Measurements from ENCODE around the gene ARL17A. TPM values are rescaled to one million over a fixed set of nuclear protein-coding genes. Genes with fewer than 3 reads are reported as not detected.
"Not testable (repeated sequence)": the region's sequence is repeated elsewhere in the genome, so short reads cannot be mapped to it uniquely, and the experiment has no call there.

The ARL17A gene
- polyA plus RNA-seq, 1 donor from 2014 or later: 14.3 TPM

DNA sequence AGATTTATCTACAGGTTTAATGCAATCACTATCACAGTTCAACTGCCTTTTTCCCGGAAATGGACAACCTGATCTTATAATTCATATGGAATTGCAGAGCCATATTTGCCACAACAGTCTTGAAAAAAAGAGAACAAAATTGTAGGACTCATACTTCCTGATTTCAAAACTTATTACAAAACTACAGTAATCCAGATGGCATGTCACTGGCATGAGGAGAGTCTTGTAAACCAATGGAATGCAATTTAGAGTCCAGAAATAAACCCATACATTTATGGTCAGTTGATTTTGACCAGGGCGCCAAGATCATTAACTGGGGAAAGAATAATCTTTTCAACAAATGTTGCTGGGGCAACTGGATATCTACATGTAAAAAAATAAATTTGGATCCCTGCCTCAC, 31.8 kb upstream of the ARL17A start:
- H3K9me3 ChIP-seq (ENCODE audit: low read length); H3F3A ChIP-seq (ENCODE audit: insufficient read depth, low read length, poor library complexity, severe bottlenecking); H3K79me2 ChIP-seq (replicated peaks; ENCODE audit: insufficient read depth, low read length); H4K20me1 ChIP-seq (ENCODE audit: insufficient read depth); H3K9ac ChIP-seq (ENCODE audit: low read length); H3K9me2 ChIP-seq (ENCODE audit: insufficient read depth, low read length); H3K4me3 ChIP-seq (ENCODE audit: low read length); H3K27ac ChIP-seq (ENCODE audit: low read length); H3K27me3 ChIP-seq (ENCODE audit: insufficient read depth, low read depth, low read length); H3K36me3 ChIP-seq (ENCODE audit: insufficient read depth, low read length); H3K4me2 ChIP-seq (ENCODE audit: low read length); H2AFZ ChIP-seq (ENCODE audit: low read depth, low read length): not testable (repeated sequence)

GRCh38 chr17:46603125-46603524, 23.6 kb upstream of the ARL17A start:
- H3K9me2 ChIP-seq (ENCODE audit: insufficient read depth, low read length); H3K9me3 ChIP-seq (ENCODE audit: low read length); H3F3A ChIP-seq (ENCODE audit: insufficient read depth, low read length, poor library complexity, severe bottlenecking); H3K4me2 ChIP-seq (ENCODE audit: low read length); H2AFZ ChIP-seq (ENCODE audit: low read depth, low read length); H3K79me2 ChIP-seq (replicated peaks; ENCODE audit: insufficient read depth, low read length); H3K27ac ChIP-seq (ENCODE audit: low read length); H3K9ac ChIP-seq (ENCODE audit: low read length); H4K20me1 ChIP-seq (ENCODE audit: insufficient read depth); H3K36me3 ChIP-seq (ENCODE audit: insufficient read depth, low read length); H3K4me3 ChIP-seq (ENCODE audit: low read length); H3K27me3 ChIP-seq (ENCODE audit: insufficient read depth, low read depth, low read length): not testable (repeated sequence)

DNA sequence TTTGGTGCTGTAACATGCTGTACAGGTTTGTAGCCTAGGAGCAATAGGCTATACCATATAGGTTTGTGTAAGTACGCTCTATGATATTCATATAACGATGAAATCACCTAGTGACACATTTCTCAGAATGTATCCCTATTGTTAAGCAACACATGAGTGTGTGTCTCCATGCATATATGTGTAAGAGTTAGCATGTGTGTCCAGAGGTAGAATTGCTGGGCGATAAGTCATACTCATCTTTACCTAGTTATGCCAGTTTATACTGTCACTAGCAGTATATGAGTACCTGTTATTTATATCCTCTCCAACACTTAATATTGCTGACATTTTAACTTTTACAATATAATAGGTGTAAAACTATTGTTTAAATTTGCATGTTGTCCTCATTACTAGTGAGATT, 21.3 kb upstream of the ARL17A start:
- H3K27me3 ChIP-seq (ENCODE audit: insufficient read depth, low read depth, low read length); H3K4me3 ChIP-seq (ENCODE audit: low read length); H2AFZ ChIP-seq (ENCODE audit: low read depth, low read length); H3K9ac ChIP-seq (ENCODE audit: low read length); H3K36me3 ChIP-seq (ENCODE audit: insufficient read depth, low read length); H3K9me3 ChIP-seq (ENCODE audit: low read length); H3K9me2 ChIP-seq (ENCODE audit: insufficient read depth, low read length); H3K4me2 ChIP-seq (ENCODE audit: low read length); H3K79me2 ChIP-seq (replicated peaks; ENCODE audit: insufficient read depth, low read length); H4K20me1 ChIP-seq (ENCODE audit: insufficient read depth); H3F3A ChIP-seq (ENCODE audit: insufficient read depth, low read length, poor library complexity, severe bottlenecking); H3K27ac ChIP-seq (ENCODE audit: low read length): not testable (repeated sequence)

- H3K9me3 ChIP-seq (ENCODE audit: low read length); H3K27ac ChIP-seq (ENCODE audit: low read length): not testable (repeated sequence)
Measured at GRCh38 chr17:46598344-46598931, 18.9 kb upstream of the ARL17A start.

DNA sequence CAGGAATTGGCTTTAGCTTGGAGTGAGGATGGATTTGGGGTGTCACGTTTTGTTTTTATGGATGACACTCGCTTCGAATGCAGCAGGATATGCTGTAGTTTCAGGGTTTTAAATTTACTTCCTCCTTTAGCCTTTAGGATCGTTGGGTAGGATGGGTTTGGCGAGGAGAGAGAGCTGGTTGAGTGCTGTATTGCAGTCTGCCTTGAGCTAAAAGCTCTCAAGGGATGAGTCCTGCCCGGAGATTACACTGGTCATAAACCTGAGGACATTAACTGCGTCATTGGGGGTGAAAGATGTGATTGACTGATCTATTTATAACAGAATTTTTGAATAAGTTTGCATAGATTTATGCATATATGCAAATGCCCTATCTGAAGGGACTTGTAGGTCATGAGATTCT, 11.8 kb upstream of the ARL17A start:
- not testable (repeated sequence) for H4K20me1 ChIP-seq (ENCODE audit: insufficient read depth); H3K27me3 ChIP-seq (ENCODE audit: insufficient read depth, low read depth, low read length); H3K79me2 ChIP-seq (replicated peaks; ENCODE audit: insufficient read depth, low read length); H3K36me3 ChIP-seq (ENCODE audit: insufficient read depth, low read length); H3K9me2 ChIP-seq (ENCODE audit: insufficient read depth, low read length); H2AFZ ChIP-seq (ENCODE audit: low read depth, low read length); H3K4me3 ChIP-seq (ENCODE audit: low read length); H3K9me3 ChIP-seq (ENCODE audit: low read length); H3K9ac ChIP-seq (ENCODE audit: low read length); H3K27ac ChIP-seq (ENCODE audit: low read length); H3F3A ChIP-seq (ENCODE audit: insufficient read depth, low read length, poor library complexity, severe bottlenecking); H3K4me2 ChIP-seq (ENCODE audit: low read length)

More at GRCh38 chr17:46598344-46598931, 18.9 kb upstream of the ARL17A start:
- H4K20me1 ChIP-seq (ENCODE audit: insufficient read depth); H3K9me2 ChIP-seq (ENCODE audit: insufficient read depth, low read length); H3F3A ChIP-seq (ENCODE audit: insufficient read depth, low read length, poor library complexity, severe bottlenecking); H3K36me3 ChIP-seq (ENCODE audit: insufficient read depth, low read length); H3K4me2 ChIP-seq (ENCODE audit: low read length); H3K9ac ChIP-seq (ENCODE audit: low read length); H3K27me3 ChIP-seq (ENCODE audit: insufficient read depth, low read depth, low read length); H2AFZ ChIP-seq (ENCODE audit: low read depth, low read length); H3K79me2 ChIP-seq (replicated peaks; ENCODE audit: insufficient read depth, low read length); H3K4me3 ChIP-seq (ENCODE audit: low read length): not testable (repeated sequence)

GRCh38 chr17:46590157-46591146, 11.0 kb upstream of the ARL17A start, which contains the start of gene NSF:
TSS of gene NSF (plus strand) at chr17:46590669. CDS start at chr17:46590776, 107 bp downstream.
- H3K4me3 ChIP-seq (ENCODE audit: low read length); H3K27me3 ChIP-seq (ENCODE audit: insufficient read depth, low read depth, low read length); H3K9me3 ChIP-seq (ENCODE audit: low read length); H3F3A ChIP-seq (ENCODE audit: insufficient read depth, low read length, poor library complexity, severe bottlenecking); H3K27ac ChIP-seq (ENCODE audit: low read length); H3K4me2 ChIP-seq (ENCODE audit: low read length); H4K20me1 ChIP-seq (ENCODE audit: insufficient read depth); H2AFZ ChIP-seq (ENCODE audit: low read depth, low read length); H3K36me3 ChIP-seq (ENCODE audit: insufficient read depth, low read length); H3K79me2 ChIP-seq (replicated peaks; ENCODE audit: insufficient read depth, low read length); H3K9me2 ChIP-seq (ENCODE audit: insufficient read depth, low read length); H3K9ac ChIP-seq (ENCODE audit: low read length): not testable (repeated sequence)

GRCh38 chr17:46585444-46585843, 6.0 kb upstream of the ARL17A start:
- H3K4me2 ChIP-seq (ENCODE audit: low read length); H3F3A ChIP-seq (ENCODE audit: insufficient read depth, low read length, poor library complexity, severe bottlenecking); H3K79me2 ChIP-seq (replicated peaks; ENCODE audit: insufficient read depth, low read length); H2AFZ ChIP-seq (ENCODE audit: low read depth, low read length); H3K9me2 ChIP-seq (ENCODE audit: insufficient read depth, low read length); H4K20me1 ChIP-seq (ENCODE audit: insufficient read depth); H3K9ac ChIP-seq (ENCODE audit: low read length); H3K9me3 ChIP-seq (ENCODE audit: low read length); H3K27me3 ChIP-seq (ENCODE audit: insufficient read depth, low read depth, low read length); H3K36me3 ChIP-seq (ENCODE audit: insufficient read depth, low read length); H3K4me3 ChIP-seq (ENCODE audit: low read length); H3K27ac ChIP-seq (ENCODE audit: low read length): not testable (repeated sequence)

GRCh38 chr17:46580082-46580481, 591 bp upstream of the ARL17A start:
- not testable (repeated sequence) for H3K9ac ChIP-seq (ENCODE audit: low read length); H3K4me2 ChIP-seq (ENCODE audit: low read length); H3K36me3 ChIP-seq (ENCODE audit: insufficient read depth, low read length); H2AFZ ChIP-seq (ENCODE audit: low read depth, low read length); H3K79me2 ChIP-seq (replicated peaks; ENCODE audit: insufficient read depth, low read length); H3K27ac ChIP-seq (ENCODE audit: low read length); H3K9me3 ChIP-seq (ENCODE audit: low read length); H4K20me1 ChIP-seq (ENCODE audit: insufficient read depth); H3F3A ChIP-seq (ENCODE audit: insufficient read depth, low read length, poor library complexity, severe bottlenecking); H3K27me3 ChIP-seq (ENCODE audit: insufficient read depth, low read depth, low read length); H3K9me2 ChIP-seq (ENCODE audit: insufficient read depth, low read length)
- peak overlapping the region; percentile 41 for H3K4me3 ChIP-seq (ENCODE audit: low read length)

Measured in neural cell (in vitro differentiated cells).